GM12878 (cell line): Measurements from ENCODE around the gene GALR3.

ENCODE experiments used
- CTCF ChIP-seq, 3 experiments: IDR thresholded peaks in 2 of 3; conservative IDR thresholded peaks in 1 of 3; 2 replicates each; pipeline ENCODE4 v1.5.1; 2011; ENCODE audit warnings: low read depth in 3 of 3, low read length in 3 of 3, mild to moderate bottlenecking in 3 of 3, control low read depth in 2 of 3, moderate library complexity in 2 of 3, inconsistent platforms in 1 of 3, mixed read lengths in 1 of 3; ENCODE audit not compliant: control insufficient read depth in 2 of 3, insufficient read depth in 1 of 3; ENCODE audit errors: extremely low read depth in 1 of 3
- POLR2AphosphoS5 ChIP-seq: IDR thresholded peaks from 2 replicates; pipeline ENCODE4 v1.6.1; 2011; ENCODE audit warnings: mild to moderate bottlenecking, low read length, inconsistent platforms
- RCOR1 ChIP-seq: conservative IDR thresholded peaks from 2 replicates; pipeline ENCODE4 v1.6.1; 2012; ENCODE audit warnings: low read depth, low read length, improper control_type of control experiment
- SPI1 ChIP-seq: IDR thresholded peaks from 2 replicates; pipeline ENCODE4 v1.6.1; 2011; ENCODE audit warnings: low read depth, mild to moderate bottlenecking, low read length, moderate library complexity, borderline replicate concordance; ENCODE audit not compliant: insufficient read depth
- TCF3 ChIP-seq: IDR thresholded peaks from 2 replicates; pipeline ENCODE4 v1.6.1; 2012; ENCODE audit warnings: low read depth, mild to moderate bottlenecking, low read length, borderline replicate concordance; ENCODE audit not compliant: insufficient read depth

GRCh38 chr22:37852418-37852817 lies 29.2 kb downstream of the GALR3 start:
- TF ChIP-seq CTCF (IDR thresholded peaks at IDR 0.05 in 2 of 3, conservative IDR thresholded peaks at IDR 0.05 in 1 of 3; ENCODE audit: control insufficient read depth in 2 of 3, extremely low read depth in 1 of 3, insufficient read depth in 1 of 3, low read depth in 3 of 3, low read length in 3 of 3) (no peak), RCOR1 (no peak), POLR2AphosphoS5 (no peak), SPI1 (no peak), TCF3 (no peak)
